SU-DHL-6 (cell line): ENCODE results near the gene KL.

Experiments
- H2AFZ ChIP-seq: fragments of 200-600 bp; sonication (generic); 2 replicates; pipeline ENCODE4 v1.6.1; 2014; ENCODE audit warnings: low read depth, mild to moderate bottlenecking, moderate library complexity, mixed read lengths, antibody characterized with exemption, low read length; ENCODE audit not compliant: severe bottlenecking
- H3F3A ChIP-seq: fragments of 200-600 bp; shearing (Covaris generic); 2 replicates; pipeline ENCODE4 v1.6.0; 2016; ENCODE audit warnings: antibody characterized with exemption, mild to moderate bottlenecking; ENCODE audit not compliant: insufficient read depth
- H3K27ac ChIP-seq: fragments of 200-600 bp; sonication (generic); 2 replicates; pipeline ENCODE4 v1.5.1; 2016; ENCODE audit warnings: low read depth, mild to moderate bottlenecking, low read length, moderate library complexity, mixed read lengths
- H3K27me3 ChIP-seq: fragments of 200-600 bp; sonication (generic), shearing (Covaris generic); 2 replicates; pipeline ENCODE4 v1.6.0; 2014; ENCODE audit warnings: mild to moderate bottlenecking, low read length
- H3K36me3 ChIP-seq: fragments of 200-600 bp; sonication (generic); 2 replicates; pipeline ENCODE4 v1.6.1; 2014; ENCODE audit warnings: mild to moderate bottlenecking, low read length, mixed read lengths
- H3K4me2 ChIP-seq: fragments of 300-600, 200-600 bp; shearing (Covaris generic), sonication (generic); 2 replicates; pipeline ENCODE4 v1.6.0; 2014; ENCODE audit warnings: low read length, low read depth, mild to moderate bottlenecking; ENCODE audit not compliant: poor library complexity, severe bottlenecking
- H3K4me3 ChIP-seq: fragments of 200-600 bp; sonication (generic); 2 replicates; pipeline ENCODE4 v1.5.1; 2014; ENCODE audit warnings: antibody characterized with exemption, low read length, mild to moderate bottlenecking, mixed read lengths; ENCODE audit not compliant: insufficient read depth, poor library complexity, severe bottlenecking
- H3K79me2 ChIP-seq: fragments of 200-600 bp; sonication (generic); 2 replicates; pipeline ENCODE4 v1.6.1; 2014; ENCODE audit warnings: mild to moderate bottlenecking, low read length, moderate library complexity; ENCODE audit not compliant: insufficient read depth
- H3K9ac ChIP-seq: fragments of 200-600 bp; sonication (generic); 2 replicates; pipeline ENCODE4 v1.7.0; 2014; ENCODE audit warnings: mild to moderate bottlenecking, low read length
- H3K9me2 ChIP-seq: fragments of 200-600 bp; sonication (generic); replicated peaks from 2 replicates; pipeline ENCODE4 v1.6.1; 2014; ENCODE audit warnings: low read length; ENCODE audit not compliant: insufficient read depth
- H3K9me3 ChIP-seq: fragments of 200-600 bp; sonication (generic); 2 replicates; pipeline ENCODE4 v1.6.1; 2014; ENCODE audit warnings: low read length, mixed read lengths; ENCODE audit not compliant: insufficient read depth
- H4K20me1 ChIP-seq: fragments of 200-600 bp; sonication (generic); 2 replicates; pipeline ENCODE4 v1.6.1; 2014; ENCODE audit warnings: low read depth, mild to moderate bottlenecking, antibody characterized with exemption, low read length, moderate library complexity, mixed read lengths
- EZH2phosphoT487 ChIP-seq: fragments of 200-600 bp; sonication (generic), shearing (Covaris generic); conservative IDR thresholded peaks from 2 replicates; pipeline ENCODE4 v1.6.1; 2018; ENCODE audit warnings: mild to moderate bottlenecking, antibody characterized with exemption, low read length, moderate library complexity, mixed read lengths
- TF ChIP-seq, protein P1 (sequence below): fragments of 200-600 bp; sonication (generic); IDR thresholded peaks from one replicate; pipeline ENCODE4 v1.5.1; 2017; ENCODE audit warnings: antibody characterized with exemption, mild to moderate bottlenecking, low read length, moderate library complexity; ENCODE audit not compliant: insufficient read depth, poor library complexity, severe bottlenecking

Gene KL

DNA sequence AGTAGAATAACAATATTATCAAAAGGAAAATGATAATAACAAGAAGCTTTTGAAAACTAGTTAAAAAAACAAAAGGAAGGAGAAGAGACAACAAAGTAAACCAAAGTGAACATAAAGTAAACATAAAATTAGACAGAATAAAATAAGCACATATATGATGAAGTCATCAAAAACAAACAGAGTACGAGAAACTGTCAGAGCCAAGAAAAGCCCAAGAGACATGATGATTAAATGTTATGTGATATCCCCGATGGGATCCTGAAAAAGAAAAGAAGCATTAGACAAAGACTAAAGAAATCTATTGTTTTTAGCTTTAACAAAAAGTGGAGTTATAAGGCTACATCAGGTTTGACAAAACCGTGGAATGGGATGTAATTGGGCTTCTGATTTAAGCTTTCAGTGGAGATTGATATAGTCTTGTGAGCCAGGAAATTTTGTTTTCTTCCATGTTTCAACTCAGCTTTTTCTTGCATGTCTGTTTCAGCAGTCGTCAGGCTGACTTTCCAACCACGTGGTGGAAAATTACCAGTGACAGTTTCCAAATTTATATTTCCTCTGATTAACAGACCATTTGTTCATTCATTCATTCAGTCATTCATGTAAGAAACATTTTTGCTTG is 64.9 kb downstream of the KL start:
- Histone ChIP-seq H3K4me2 (no peak overlapping the region), H3K79me2 (no peaks in the 10 kb centered on the region), H3K9me2 (no peaks in the 10 kb centered on the region), H3K27me3 (no peaks in the 10 kb centered on the region), H3K27ac (no peak overlapping the region), H3F3A (no peaks in the 10 kb centered on the region), H2AFZ (no peak overlapping the region), H3K36me3 (no peaks in the 10 kb centered on the region), H3K9me3 (no peaks in the 10 kb centered on the region), H3K9ac (no peak overlapping the region), H4K20me1 (no peaks in the 10 kb centered on the region), H3K4me3 (no peak overlapping the region)
- TF ChIP-seq, protein P1, sequence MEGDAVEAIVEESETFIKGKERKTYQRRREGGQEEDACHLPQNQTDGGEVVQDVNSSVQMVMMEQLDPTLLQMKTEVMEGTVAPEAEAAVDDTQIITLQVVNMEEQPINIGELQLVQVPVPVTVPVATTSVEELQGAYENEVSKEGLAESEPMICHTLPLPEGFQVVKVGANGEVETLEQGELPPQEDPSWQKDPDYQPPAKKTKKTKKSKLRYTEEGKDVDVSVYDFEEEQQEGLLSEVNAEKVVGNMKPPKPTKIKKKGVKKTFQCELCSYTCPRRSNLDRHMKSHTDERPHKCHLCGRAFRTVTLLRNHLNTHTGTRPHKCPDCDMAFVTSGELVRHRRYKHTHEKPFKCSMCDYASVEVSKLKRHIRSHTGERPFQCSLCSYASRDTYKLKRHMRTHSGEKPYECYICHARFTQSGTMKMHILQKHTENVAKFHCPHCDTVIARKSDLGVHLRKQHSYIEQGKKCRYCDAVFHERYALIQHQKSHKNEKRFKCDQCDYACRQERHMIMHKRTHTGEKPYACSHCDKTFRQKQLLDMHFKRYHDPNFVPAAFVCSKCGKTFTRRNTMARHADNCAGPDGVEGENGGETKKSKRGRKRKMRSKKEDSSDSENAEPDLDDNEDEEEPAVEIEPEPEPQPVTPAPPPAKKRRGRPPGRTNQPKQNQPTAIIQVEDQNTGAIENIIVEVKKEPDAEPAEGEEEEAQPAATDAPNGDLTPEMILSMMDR, result no peak
- no peak for TF ChIP-seq EZH2phosphoT487

GRCh38 chr13:33081666-33082065 is 65.4 kb downstream of the KL start:
- Histone ChIP-seq H3F3A (no peaks in the 10 kb centered on the region), H2AFZ (no peak overlapping the region), H3K4me2 (no peak overlapping the region), H3K9me2 (no peaks in the 10 kb centered on the region), H4K20me1 (no peaks in the 10 kb centered on the region), H3K36me3 (no peaks in the 10 kb centered on the region), H3K27ac (no peak overlapping the region), H3K9me3 (no peaks in the 10 kb centered on the region), H3K4me3 (no peak overlapping the region), H3K27me3 (no peaks in the 10 kb centered on the region), H3K79me2 (no peaks in the 10 kb centered on the region), H3K9ac (no peak overlapping the region)
- TF ChIP-seq, protein P1, result no peak
- no peak for TF ChIP-seq EZH2phosphoT487

GRCh38 chr13:33083054-33083453 is 66.8 kb downstream of the KL start:
- Histone ChIP-seq H4K20me1 (no peaks in the 10 kb centered on the region), H3K4me2 (no peak overlapping the region), H3K27ac (no peak overlapping the region), H3F3A (no peaks in the 10 kb centered on the region), H3K4me3 (no peak overlapping the region), H3K9ac (no peak overlapping the region), H3K9me2 (no peaks in the 10 kb centered on the region), H3K27me3 (no peaks in the 10 kb centered on the region), H3K79me2 (no peaks in the 10 kb centered on the region), H3K9me3 (no peaks in the 10 kb centered on the region), H2AFZ (no peak overlapping the region), H3K36me3 (no peaks in the 10 kb centered on the region)
- TF ChIP-seq, protein P1, result no peak
- TF ChIP-seq EZH2phosphoT487, result no peak
